Measurements from ENCODE around the gene GMPR.

The GMPR gene

GRCh38 chr6:16274885-16275589, 36.6 kb downstream of the GMPR start:
- DNase-seq, result no peak

- DNase-seq, result peak; percentile 35
These were observed 39.0 kb downstream of the GMPR start for GRCh38 chr6:16277101-16277981.

- DNase-seq, result no peak
These were observed 39.8 kb downstream of the GMPR start for GRCh38 chr6:16278048-16278724.

- DNase-seq, result no peak
These were observed 40.4 kb downstream of the GMPR start for GRCh38 chr6:16278750-16279149.

- no peak for DNase-seq
These were observed 40.9 kb downstream of the GMPR start for GRCh38 chr6:16279243-16279642.

- no peak for DNase-seq
These were observed 44.0 kb downstream of the GMPR start for GRCh38 chr6:16282370-16282769.

- DNase-seq, result no peak
These were observed 46.1 kb downstream of the GMPR start for GRCh38 chr6:16284472-16284871.

GRCh38 chr6:16285467-16286150, 47.2 kb downstream of the GMPR start:
- DNase-seq, result no peak

- DNase-seq, result peak; percentile 59
These were observed 47.8 kb downstream of the GMPR start for GRCh38 chr6:16286151-16286522.

- DNase-seq, result no peak
These were observed 49.8 kb downstream of the GMPR start for GRCh38 chr6:16288163-16288562.

GRCh38 chr6:16291739-16292138, 53.4 kb downstream of the GMPR start:
- no peak for DNase-seq

GRCh38 chr6:16292432-16292831, 54.0 kb downstream of the GMPR start:
- DNase-seq, result no peak

- DNase-seq, result no peak
These were observed 54.6 kb downstream of the GMPR start for GRCh38 chr6:16292942-16293341.

GRCh38 chr6:16294371-16294770, 56.0 kb downstream of the GMPR start:
- DNase-seq, result no peak

GRCh38 chr6:16295060-16295459, 56.7 kb downstream of the GMPR start:
- DNase-seq, result no peak

- DNase-seq, result no peak
These were observed 57.1 kb downstream of the GMPR start for GRCh38 chr6:16295471-16295870.

- no peak for DNase-seq
These were observed 57.8 kb downstream of the GMPR start for GRCh38 chr6:16296061-16296670.

GRCh38 chr6:16299861-16300260, 61.5 kb downstream of the GMPR start:
- no peak for DNase-seq

- no peak for DNase-seq
These were observed 63.1 kb downstream of the GMPR start for GRCh38 chr6:16301511-16301910.

- DNase-seq, result no peak
These were observed 64.5 kb downstream of the GMPR start for GRCh38 chr6:16302721-16303552.

- DNase-seq, result peak; percentile 40
These were observed 66.9 kb downstream of the GMPR start for GRCh38 chr6:16305246-16305725.

- DNase-seq, result no peak
These were observed 67.4 kb downstream of the GMPR start for GRCh38 chr6:16305788-16306187.
